Astrocyte (in vitro differentiated cells and primary cell): ENCODE results near the gene ATOSB. TPM values are rescaled to one million over a fixed set of nuclear protein-coding genes. Genes with fewer than 3 reads are reported as not detected.

Experiments used
- DNase-seq: peaks from one replicate; pipeline ENCODE4 v3.0.0-alpha.2; 2010; ENCODE audit warnings: low read depth
- FAIRE-seq: peaks from 2 replicates; lab custom pipeline; 2011; peaks lifted over from hg19 to GRCh38; lab: Jason Lieb, UNC
- H2AFZ ChIP-seq: 2 replicates; pipeline ENCODE4 v1.6.0; 2012; ENCODE audit warnings: low read depth, low read length, inconsistent platforms
- H3K27ac ChIP-seq: 2 replicates; pipeline ENCODE4 v1.5.1; 2011; ENCODE audit warnings: low read depth, low read length, inconsistent platforms
- H3K27me3 ChIP-seq: 2 replicates; pipeline ENCODE4 v1.6.0; 2011; ENCODE audit warnings: low read length, inconsistent platforms; ENCODE audit not compliant: insufficient read depth
- H3K36me3 ChIP-seq: 2 replicates; pipeline ENCODE4 v1.5.1; 2011; ENCODE audit warnings: low read length, inconsistent platforms; ENCODE audit not compliant: insufficient read depth
- H3K4me1 ChIP-seq: 2 replicates; pipeline ENCODE4 v1.5.1; 2011; ENCODE audit warnings: low read length, inconsistent platforms; ENCODE audit not compliant: insufficient read depth
- H3K4me2 ChIP-seq: 2 replicates; pipeline ENCODE4 v1.6.0; 2012; ENCODE audit warnings: low read length, inconsistent platforms
- H3K4me3 ChIP-seq: 2 replicates; pipeline ENCODE4 v1.5.1; 2011; ENCODE audit warnings: low read depth, mild to moderate bottlenecking, low read length, inconsistent platforms; ENCODE audit not compliant: insufficient read depth
- H3K79me2 ChIP-seq: 2 replicates; pipeline ENCODE4 v1.6.0; 2012; ENCODE audit warnings: mild to moderate bottlenecking, low read length, inconsistent platforms; ENCODE audit not compliant: insufficient read depth
- H3K9ac ChIP-seq: 2 replicates; pipeline ENCODE4 v1.6.0; 2012; ENCODE audit warnings: mild to moderate bottlenecking, low read length, inconsistent platforms
- H3K9me3 ChIP-seq: 2 replicates; pipeline ENCODE4 v1.5.1; 2012; ENCODE audit warnings: low read depth, mild to moderate bottlenecking, low read length, inconsistent platforms; ENCODE audit not compliant: insufficient read depth
- H4K20me1 ChIP-seq: 2 replicates; pipeline ENCODE4 v1.6.0; 2012; ENCODE audit warnings: low read length, inconsistent platforms; ENCODE audit not compliant: insufficient read depth
- H3K27ac Mint-ChIP-seq: one replicate; pipeline ENCODE4 v1.8.0; 2021; ENCODE audit warnings: mild to moderate bottlenecking, mixed read lengths; ENCODE audit not compliant: unreplicated experiment
- H3K27me3 Mint-ChIP-seq: one replicate; pipeline ENCODE4 v1.8.0; 2021; ENCODE audit warnings: low read depth, mixed read lengths; ENCODE audit not compliant: unreplicated experiment
- H3K36me3 Mint-ChIP-seq: one replicate; pipeline ENCODE4 v1.8.0; 2021; ENCODE audit warnings: low read depth, mixed read lengths; ENCODE audit not compliant: unreplicated experiment
- H3K4me1 Mint-ChIP-seq: one replicate; pipeline ENCODE4 v1.8.0; 2021; ENCODE audit warnings: low read depth, mixed read lengths; ENCODE audit not compliant: unreplicated experiment
- H3K4me3 Mint-ChIP-seq: one replicate; pipeline ENCODE4 v1.8.0; 2021; ENCODE audit warnings: mild to moderate bottlenecking, moderate library complexity, mixed read lengths; ENCODE audit not compliant: unreplicated experiment
- H3K9me3 Mint-ChIP-seq: one replicate; pipeline ENCODE4 v1.8.0; 2021; ENCODE audit warnings: mild to moderate bottlenecking, mixed read lengths; ENCODE audit not compliant: unreplicated experiment
- EZH2 ChIP-seq: IDR thresholded peaks from 2 replicates; pipeline ENCODE4 v1.6.1; 2012; ENCODE audit warnings: mild to moderate bottlenecking, low read length, inconsistent platforms; ENCODE audit not compliant: insufficient read depth
- total RNA-seq: library from RNA; stranded (reverse); gene quantifications from 2 replicates; pipeline ENCODE4 v1.2.1, GENCODE V29; 2021
- TF ChIP-seq, protein P1 (sequence below): IDR thresholded peaks from 2 replicates; pipeline ENCODE4 v1.5.1; 2011; ENCODE audit warnings: low read depth, mild to moderate bottlenecking, inconsistent platforms, low read length, moderate library complexity; ENCODE audit not compliant: insufficient read depth

Gene ATOSB
- total RNA-seq, 1 donor from 2014 or later, result 68.9 TPM

DNA sequence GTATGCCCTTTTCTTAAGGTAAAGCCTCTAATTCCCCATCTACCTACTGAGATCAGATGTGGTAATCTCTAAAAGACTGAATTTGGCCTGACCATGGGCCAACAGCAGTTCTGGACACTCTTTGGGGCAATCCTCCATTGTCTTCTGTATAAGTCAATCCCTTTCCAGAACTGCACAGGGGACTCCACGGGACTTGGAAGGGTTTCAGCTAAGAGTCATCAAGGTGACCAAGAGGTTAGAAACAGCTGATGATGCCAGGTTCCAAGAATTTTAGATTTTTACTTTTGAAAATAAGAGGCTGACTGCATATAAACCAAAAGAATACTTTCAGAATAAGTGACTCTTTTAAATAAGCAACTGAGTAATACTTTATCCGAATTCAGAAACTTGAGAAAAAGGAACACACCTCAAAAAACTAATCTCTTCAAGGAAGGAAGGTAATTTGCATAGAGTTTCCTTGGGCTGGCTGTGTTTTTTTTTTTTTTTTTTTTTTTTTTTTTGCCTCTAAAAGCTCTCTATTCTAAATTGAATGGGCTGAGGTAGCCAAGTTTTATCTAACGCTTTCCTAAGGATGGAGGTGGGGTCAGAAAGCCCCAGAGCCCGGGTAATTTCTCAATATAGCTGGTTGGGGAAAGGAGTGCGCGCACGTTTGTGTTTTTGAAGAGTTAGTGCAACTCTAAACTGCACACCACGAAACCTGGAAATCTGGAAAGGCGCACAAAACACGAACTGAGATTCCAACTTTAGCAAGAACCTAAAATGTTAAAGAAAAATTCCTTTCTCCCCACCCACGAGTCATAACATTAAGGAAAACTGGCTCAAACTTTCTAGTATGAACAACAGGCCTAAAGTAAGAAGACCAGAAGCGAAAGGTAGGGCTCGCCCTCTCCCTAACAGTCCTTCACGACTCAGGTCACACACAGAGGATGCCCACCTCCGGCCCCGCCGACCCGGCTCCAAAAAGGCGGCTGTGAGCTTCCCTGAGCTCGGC lies 44.5 kb downstream of the ATOSB start:
- H3K4me3 Mint-ChIP-seq, result peak overlapping the region; percentile 98
- Histone ChIP-seq H3K4me1 (peaks cover 31% of the 10 kb centered on the region), H3K27me3 (no peaks in the 10 kb centered on the region), H3K4me3 (peak overlapping the region; percentile 97), H4K20me1 (peaks cover 61% of the 10 kb centered on the region), H3K9me3 (no peaks in the 10 kb centered on the region), H3K27ac (peak overlapping the region; percentile 95), H3K4me2 (peak overlapping the region; percentile 87), H3K79me2 (peaks cover 63% of the 10 kb centered on the region), H3K9ac (peak overlapping the region; percentile 99), H3K36me3 (peaks cover 35% of the 10 kb centered on the region), H2AFZ (no peak overlapping the region)
- peak overlapping the region; percentile 93 for H3K27ac Mint-ChIP-seq
- H3K27me3 Mint-ChIP-seq, result no peaks in the 10 kb centered on the region
- peaks cover 20% of the 10 kb centered on the region for H3K4me1 Mint-ChIP-seq
- FAIRE-seq (no peak), DNase-seq (peak; percentile 35)
- H3K36me3 Mint-ChIP-seq, result peaks cover 30% of the 10 kb centered on the region
- TF ChIP-seq, protein P1, sequence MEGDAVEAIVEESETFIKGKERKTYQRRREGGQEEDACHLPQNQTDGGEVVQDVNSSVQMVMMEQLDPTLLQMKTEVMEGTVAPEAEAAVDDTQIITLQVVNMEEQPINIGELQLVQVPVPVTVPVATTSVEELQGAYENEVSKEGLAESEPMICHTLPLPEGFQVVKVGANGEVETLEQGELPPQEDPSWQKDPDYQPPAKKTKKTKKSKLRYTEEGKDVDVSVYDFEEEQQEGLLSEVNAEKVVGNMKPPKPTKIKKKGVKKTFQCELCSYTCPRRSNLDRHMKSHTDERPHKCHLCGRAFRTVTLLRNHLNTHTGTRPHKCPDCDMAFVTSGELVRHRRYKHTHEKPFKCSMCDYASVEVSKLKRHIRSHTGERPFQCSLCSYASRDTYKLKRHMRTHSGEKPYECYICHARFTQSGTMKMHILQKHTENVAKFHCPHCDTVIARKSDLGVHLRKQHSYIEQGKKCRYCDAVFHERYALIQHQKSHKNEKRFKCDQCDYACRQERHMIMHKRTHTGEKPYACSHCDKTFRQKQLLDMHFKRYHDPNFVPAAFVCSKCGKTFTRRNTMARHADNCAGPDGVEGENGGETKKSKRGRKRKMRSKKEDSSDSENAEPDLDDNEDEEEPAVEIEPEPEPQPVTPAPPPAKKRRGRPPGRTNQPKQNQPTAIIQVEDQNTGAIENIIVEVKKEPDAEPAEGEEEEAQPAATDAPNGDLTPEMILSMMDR, result no peak
- TF ChIP-seq EZH2, result no peak
- H3K9me3 Mint-ChIP-seq, result peaks cover 4% of the 10 kb centered on the region

DNA sequence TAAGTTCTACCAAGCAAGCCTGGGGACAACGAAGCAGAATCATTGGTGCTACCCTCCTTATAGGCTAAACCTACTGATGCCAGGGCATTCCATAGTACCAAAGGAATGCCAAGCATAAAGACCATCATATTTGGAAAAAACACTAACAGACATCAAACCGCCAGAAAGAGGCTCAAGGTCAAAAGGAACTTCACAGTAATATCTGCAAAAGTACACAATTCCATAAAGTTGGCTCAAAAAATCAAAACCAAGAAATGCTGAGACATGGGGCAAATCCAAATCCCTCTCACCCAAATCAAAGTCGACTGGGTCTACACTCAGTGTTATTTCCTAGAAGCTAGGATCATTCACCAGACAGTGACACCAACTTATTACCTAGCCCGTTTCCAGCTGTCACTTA lies 46.6 kb downstream of the ATOSB start:
- Mint-ChIP-seq H3K4me1 (peaks cover 20% of the 10 kb centered on the region), H3K4me3 (peak overlapping the region; percentile 98), H3K27ac (peak overlapping the region; percentile 72), H3K27me3 (no peaks in the 10 kb centered on the region), H3K9me3 (peaks cover 4% of the 10 kb centered on the region), H3K36me3 (peaks cover 29% of the 10 kb centered on the region)
- Histone ChIP-seq H3K9ac (no peak overlapping the region), H3K27ac (no peak overlapping the region), H3K27me3 (no peaks in the 10 kb centered on the region), H3K4me1 (peaks cover 31% of the 10 kb centered on the region), H3K9me3 (no peaks in the 10 kb centered on the region), H3K4me2 (peak overlapping the region; percentile 87), H2AFZ (no peak overlapping the region), H3K4me3 (no peak overlapping the region), H3K36me3 (peaks cover 47% of the 10 kb centered on the region), H3K79me2 (peaks cover 82% of the 10 kb centered on the region), H4K20me1 (peaks cover 82% of the 10 kb centered on the region)
- FAIRE-seq (no peak), DNase-seq (no peak)
- TF ChIP-seq, protein P1, result no peak
- no peak for TF ChIP-seq EZH2

DNA sequence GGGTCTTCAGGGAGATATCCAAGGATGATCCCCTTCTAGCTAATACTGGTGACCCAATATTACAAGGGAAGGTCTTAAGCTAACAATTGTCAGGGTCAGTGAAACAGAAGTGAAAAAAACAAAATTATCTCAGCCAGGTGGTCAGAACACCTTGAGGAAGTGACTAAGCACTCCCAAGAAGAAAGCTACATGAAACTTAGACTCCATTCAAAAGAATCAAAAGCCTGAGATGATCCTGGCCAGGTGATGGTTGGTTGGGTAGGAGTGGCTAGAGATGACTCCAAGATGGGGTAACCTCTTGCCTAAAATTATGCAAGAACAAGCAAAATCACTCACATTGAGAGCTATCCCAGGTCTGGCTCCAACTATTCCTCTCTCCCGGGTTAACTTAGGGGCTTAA lies 48.6 kb downstream of the ATOSB start:
- no peak overlapping the region for H3K4me3 ChIP-seq
- TF ChIP-seq, protein P1, result no peak
- no peak for TF ChIP-seq EZH2
- H3K27me3 ChIP-seq, result no peaks in the 10 kb centered on the region
- H3K4me1 Mint-ChIP-seq, result peaks cover 20% of the 10 kb centered on the region
- H3K27ac Mint-ChIP-seq, result no peak overlapping the region
- no peak overlapping the region for H3K4me3 Mint-ChIP-seq
- H4K20me1 ChIP-seq, result peaks cover 100% of the 10 kb centered on the region
- FAIRE-seq, result no peak
- DNase-seq, result no peak
- no peaks in the 10 kb centered on the region for H3K27me3 Mint-ChIP-seq
- no peak overlapping the region for H3K27ac ChIP-seq
- no peaks in the 10 kb centered on the region for H3K9me3 ChIP-seq
- H3K36me3 Mint-ChIP-seq, result peaks cover 36% of the 10 kb centered on the region
- peaks cover 62% of the 10 kb centered on the region for H3K36me3 ChIP-seq
- H3K9me3 Mint-ChIP-seq, result no peaks in the 10 kb centered on the region
- peaks cover 22% of the 10 kb centered on the region for H3K4me1 ChIP-seq
- H3K79me2 ChIP-seq, result peaks cover 98% of the 10 kb centered on the region
- no peak overlapping the region for H2AFZ ChIP-seq
- no peak overlapping the region for H3K4me2 ChIP-seq
- no peak overlapping the region for H3K9ac ChIP-seq
